GM21717 (cell line): Measurements from ENCODE around the gene C20orf144.
"Not testable (repeated sequence)": the region's sequence is repeated elsewhere in the genome, so short reads cannot be mapped to it uniquely, and the experiment has no call there.

ENCODE experiments used
- ATAC-seq: cut with Tn5 transposase; IDR thresholded peaks from one replicate; pipeline ENCODE4 v1.9.1; 2021; ENCODE audit warnings: mild to moderate bottlenecking, moderate library complexity; ENCODE audit not compliant: unreplicated experiment

The C20orf144 gene

GRCh38 chr20:33693741-33694638 is 31.9 kb downstream of the C20orf144 start:
- ATAC-seq = no peak

GRCh38 chr20:33694639-33695012 is 32.5 kb downstream of the C20orf144 start:
- no peak for ATAC-seq

- ATAC-seq = no peak
These were observed 34.3 kb downstream of the C20orf144 start for GRCh38 chr20:33696448-33696847.

GRCh38 chr20:33697129-33697528 is 35.0 kb downstream of the C20orf144 start:
- no peak for ATAC-seq

GRCh38 chr20:33698966-33699365 is 36.8 kb downstream of the C20orf144 start:
- ATAC-seq = not testable (repeated sequence)

GRCh38 chr20:33700696-33701441 is 38.7 kb downstream of the C20orf144 start:
- ATAC-seq = not testable (repeated sequence)

GRCh38 chr20:33701629-33702450 is 39.7 kb downstream of the C20orf144 start:
- ATAC-seq = no peak

GRCh38 chr20:33702861-33703260 is 40.7 kb downstream of the C20orf144 start:
- ATAC-seq = no peak

- ATAC-seq = no peak
These were observed 41.5 kb downstream of the C20orf144 start for GRCh38 chr20:33703498-33704137.

GRCh38 chr20:33704197-33704924 is 42.2 kb downstream of the C20orf144 start:
- ATAC-seq = no peak

GRCh38 chr20:33707668-33708067 is 45.5 kb downstream of the C20orf144 start:
- no peak for ATAC-seq

- ATAC-seq = no peak
These were observed 47.3 kb downstream of the C20orf144 start for GRCh38 chr20:33709398-33709797.

- no peak for ATAC-seq
These were observed 47.9 kb downstream of the C20orf144 start for GRCh38 chr20:33709905-33710541.

GRCh38 chr20:33710681-33711445 is 48.7 kb downstream of the C20orf144 start:
- ATAC-seq = no peak

GRCh38 chr20:33711446-33711738 is 49.3 kb downstream of the C20orf144 start:
- no peak for ATAC-seq
